ENCODE measurements around the gene APPBP2. TPM values are rescaled to one million over a fixed set of nuclear protein-coding genes. Genes with fewer than 3 reads are reported as not detected.

Gene APPBP2
- total RNA-seq, 4 donors from 2014 or later = 24.9 to 35.4 (median 27.9) TPM

DNA sequence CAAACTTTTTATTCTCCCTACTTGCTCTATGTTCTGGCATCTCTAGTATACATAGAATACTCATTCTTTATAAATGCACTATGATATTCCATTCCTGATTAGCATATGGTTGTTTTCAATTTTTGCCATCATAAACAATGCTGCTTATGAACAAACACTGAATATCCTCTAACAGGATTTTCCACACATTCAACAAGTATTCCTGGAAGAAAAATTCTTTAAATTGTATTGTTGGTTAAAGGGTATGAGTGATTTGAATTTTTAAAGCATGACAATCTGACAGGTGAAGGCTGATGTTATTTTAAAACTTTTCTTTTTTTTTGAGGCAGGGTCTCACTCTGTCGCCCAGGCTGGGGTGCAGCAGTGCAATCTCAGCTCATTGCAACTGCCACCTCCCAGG, 11.5 kb downstream of the APPBP2 start:
- DNase-seq (ENCODE audit: extremely low spot score) = no peak
- Histone ChIP-seq H3K27me3 (no peaks in the 10 kb centered on the region), H3K27ac (replicated peaks in 1 of 4) (no peak overlapping the region), H3K36me3 (peaks cover 0 to 31% (median 25%) of the 10 kb centered on the region in 4 donors), H3K4me1 (peaks cover 0 to 22% (median 8%) of the 10 kb centered on the region in 4 donors), H3K4me3 (no peak overlapping the region), H3K9me3 (no peaks in the 10 kb centered on the region)
- no peak for TF ChIP-seq EP300 (IDR thresholded peaks at IDR 0.05)
- TF ChIP-seq, protein P1, sequence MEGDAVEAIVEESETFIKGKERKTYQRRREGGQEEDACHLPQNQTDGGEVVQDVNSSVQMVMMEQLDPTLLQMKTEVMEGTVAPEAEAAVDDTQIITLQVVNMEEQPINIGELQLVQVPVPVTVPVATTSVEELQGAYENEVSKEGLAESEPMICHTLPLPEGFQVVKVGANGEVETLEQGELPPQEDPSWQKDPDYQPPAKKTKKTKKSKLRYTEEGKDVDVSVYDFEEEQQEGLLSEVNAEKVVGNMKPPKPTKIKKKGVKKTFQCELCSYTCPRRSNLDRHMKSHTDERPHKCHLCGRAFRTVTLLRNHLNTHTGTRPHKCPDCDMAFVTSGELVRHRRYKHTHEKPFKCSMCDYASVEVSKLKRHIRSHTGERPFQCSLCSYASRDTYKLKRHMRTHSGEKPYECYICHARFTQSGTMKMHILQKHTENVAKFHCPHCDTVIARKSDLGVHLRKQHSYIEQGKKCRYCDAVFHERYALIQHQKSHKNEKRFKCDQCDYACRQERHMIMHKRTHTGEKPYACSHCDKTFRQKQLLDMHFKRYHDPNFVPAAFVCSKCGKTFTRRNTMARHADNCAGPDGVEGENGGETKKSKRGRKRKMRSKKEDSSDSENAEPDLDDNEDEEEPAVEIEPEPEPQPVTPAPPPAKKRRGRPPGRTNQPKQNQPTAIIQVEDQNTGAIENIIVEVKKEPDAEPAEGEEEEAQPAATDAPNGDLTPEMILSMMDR (IDR thresholded peaks at IDR 0.05) = no peak
- TF ChIP-seq POLR2A (IDR thresholded peaks at IDR 0.05; ENCODE audit: low read depth) = no peak
- no peak for TF ChIP-seq POLR2AphosphoS5 (IDR thresholded peaks at IDR 0.05)
- intact Hi-C loops (cut with DNase I) = no loop called here
- WGBS = 85% methylated on average over 1 of the region's 1 CpG

DNA sequence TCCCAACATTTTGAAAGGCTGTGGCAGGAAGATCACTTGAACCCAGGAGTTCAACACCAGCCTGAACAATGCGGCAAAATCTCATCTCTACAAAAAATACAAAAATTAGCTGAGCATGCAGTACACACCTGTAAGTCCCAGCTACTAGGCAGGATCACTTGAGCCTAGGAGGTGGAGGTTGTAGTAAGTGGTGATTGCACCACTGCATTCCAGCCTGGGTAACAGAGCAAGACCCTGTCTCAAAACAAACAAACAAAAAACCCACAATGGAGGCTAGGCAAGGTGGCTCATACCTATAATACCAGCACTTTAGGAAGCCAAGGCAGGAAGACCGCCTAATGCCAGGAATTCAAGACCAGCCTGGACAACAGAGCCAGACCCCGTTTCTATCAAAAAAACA, 12.0 kb downstream of the APPBP2 start:
- Histone ChIP-seq H3K27ac (replicated peaks in 1 of 4) (no peak overlapping the region), H3K4me3 (no peak overlapping the region), H3K36me3 (peaks cover 0 to 30% (median 22%) of the 10 kb centered on the region in 4 donors), H3K9me3 (no peaks in the 10 kb centered on the region), H3K27me3 (no peaks in the 10 kb centered on the region), H3K4me1 (peaks cover 0 to 26% (median 9%) of the 10 kb centered on the region in 4 donors)
- DNase-seq (ENCODE audit: extremely low spot score) = no peak
- 94% methylated on average over 3 of the region's 3 CpGs for WGBS
- TF ChIP-seq EP300 (IDR thresholded peaks at IDR 0.05) (no peak), POLR2A (IDR thresholded peaks at IDR 0.05; ENCODE audit: low read depth) (no peak), POLR2AphosphoS5 (IDR thresholded peaks at IDR 0.05) (no peak)
- TF ChIP-seq, protein P1 (IDR thresholded peaks at IDR 0.05) = no peak
- intact Hi-C loops (cut with DNase I) = no loop called here

DNA sequence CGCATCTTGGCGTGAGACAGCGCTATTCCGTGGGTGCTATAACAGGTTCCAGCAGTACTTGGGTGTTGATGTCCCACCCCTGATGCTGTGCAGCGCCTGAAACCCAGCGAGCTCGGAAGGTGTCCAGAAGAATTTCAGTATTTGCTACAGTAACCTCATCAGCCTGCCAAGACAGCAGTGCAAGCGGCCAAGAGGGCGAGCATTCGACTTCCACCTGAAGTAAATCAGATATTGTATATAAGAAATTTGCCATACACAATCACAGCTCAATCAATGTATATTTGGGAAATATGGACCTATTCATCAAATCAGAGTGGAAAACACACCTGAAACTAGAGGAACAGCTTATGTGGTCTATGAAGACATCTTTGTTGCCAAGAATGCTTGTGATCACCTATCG, 13.0 kb downstream of the APPBP2 start:
- Histone ChIP-seq H3K4me3 (no peak overlapping the region), H3K27ac (replicated peaks in 1 of 4) (no peak overlapping the region), H3K36me3 (peaks cover 0 to 29% (median 20%) of the 10 kb centered on the region in 4 donors), H3K9me3 (no peaks in the 10 kb centered on the region), H3K4me1 (peaks cover 0 to 29% (median 18%) of the 10 kb centered on the region in 4 donors), H3K27me3 (no peaks in the 10 kb centered on the region)
- intact Hi-C loops (cut with DNase I) = no loop called here
- no peak for DNase-seq (ENCODE audit: extremely low spot score)
- WGBS = 92% methylated on average over 11 of the region's 11 CpGs
- no peak for TF ChIP-seq POLR2A (IDR thresholded peaks at IDR 0.05; ENCODE audit: low read depth)
- TF ChIP-seq, protein P1 (IDR thresholded peaks at IDR 0.05) = no peak

DNA sequence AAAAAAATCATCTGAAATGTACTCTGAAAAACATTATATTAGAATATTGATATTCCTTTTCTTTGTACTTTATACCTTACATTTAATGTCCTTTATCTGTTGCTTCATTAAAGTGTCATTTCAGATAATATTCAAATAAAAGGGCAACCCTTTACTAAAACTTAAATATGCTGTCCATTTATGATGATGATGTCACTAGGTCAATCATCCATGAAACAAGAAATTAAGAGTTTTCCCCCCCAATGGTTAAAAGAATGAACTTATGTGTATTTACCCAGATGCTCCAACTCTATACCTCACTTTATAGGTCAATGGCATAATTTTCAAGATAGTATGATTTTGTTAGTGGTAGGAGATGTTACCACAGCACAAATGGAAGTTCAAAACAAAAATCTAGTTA, 15.3 kb downstream of the APPBP2 start:
- Histone ChIP-seq H3K4me1 (peaks cover 0 to 50% (median 38%) of the 10 kb centered on the region in 4 donors), H3K27me3 (no peaks in the 10 kb centered on the region), H3K9me3 (no peaks in the 10 kb centered on the region), H3K4me3 (no peak overlapping the region), H3K27ac (replicated peaks in 1 of 4) (no peak overlapping the region), H3K36me3 (peaks cover 0 to 29% (median 17%) of the 10 kb centered on the region in 4 donors)
- no peak for DNase-seq (ENCODE audit: extremely low spot score)
- TF ChIP-seq POLR2AphosphoS5 (IDR thresholded peaks at IDR 0.05) (no peak), EP300 (IDR thresholded peaks at IDR 0.05) (no peak), POLR2A (IDR thresholded peaks at IDR 0.05; ENCODE audit: low read depth) (no peak)
- TF ChIP-seq, protein P1 (IDR thresholded peaks at IDR 0.05) = no peak
- intact Hi-C loops (cut with DNase I) = no loop called here

DNA sequence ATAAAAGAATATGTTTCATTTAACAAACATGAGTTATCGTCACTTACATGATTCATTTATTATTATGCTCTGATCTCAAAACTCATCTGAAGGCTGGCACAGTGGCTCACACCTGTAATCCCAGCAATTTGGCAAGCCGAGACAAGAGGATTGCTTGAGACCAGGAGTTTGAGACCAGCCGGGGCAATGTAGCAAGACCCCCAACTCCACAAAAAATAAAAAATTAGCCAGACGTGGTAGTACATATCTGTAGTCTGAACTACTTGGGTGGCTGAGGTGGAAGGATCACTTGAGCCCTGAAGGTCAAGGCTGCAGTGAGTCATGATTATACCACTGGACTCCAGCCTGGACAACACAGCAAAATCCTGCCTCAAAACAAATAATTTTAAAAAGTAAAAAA, 16.0 kb downstream of the APPBP2 start:
- no peak for DNase-seq (ENCODE audit: extremely low spot score)
- peaks cover 0 to 29% (median 16%) of the 10 kb centered on the region in 4 donors for H3K36me3 ChIP-seq
- H3K4me1 ChIP-seq = peaks cover 0 to 54% (median 38%) of the 10 kb centered on the region in 4 donors
- TF ChIP-seq POLR2AphosphoS5 (IDR thresholded peaks at IDR 0.05) = no peak
- TF ChIP-seq, protein P1 (IDR thresholded peaks at IDR 0.05) = no peak
- no peak for TF ChIP-seq EP300 (IDR thresholded peaks at IDR 0.05)
- TF ChIP-seq POLR2A (IDR thresholded peaks at IDR 0.05; ENCODE audit: low read depth) = no peak
- H3K27ac ChIP-seq (replicated peaks in 1 of 4) = no peak overlapping the region
- no peaks in the 10 kb centered on the region for H3K9me3 ChIP-seq
- no peaks in the 10 kb centered on the region for H3K27me3 ChIP-seq
- H3K4me3 ChIP-seq = no peak overlapping the region
- intact Hi-C loops (cut with DNase I) = no loop called here
- 88% methylated on average over 4 of the region's 4 CpGs for WGBS

Data from esophagus muscularis mucosa (tissue), 4 donors.